Epithelial cell of esophagus (primary cell): ENCODE measurements around the gene WWC1.

ENCODE experiments used
- DNase-seq: peaks from one replicate; pipeline ENCODE4 v3.0.0; 2010; ENCODE audit warnings: low read depth
- H3K4me3 ChIP-seq: 2 replicates; pipeline ENCODE4 v1.5.1; 2011; ENCODE audit warnings: mild to moderate bottlenecking, low read length, control low read depth
- TF ChIP-seq, protein P1 (sequence below): IDR thresholded peaks from 2 replicates; pipeline ENCODE4 v1.5.1; 2011; ENCODE audit warnings: low read depth, mild to moderate bottlenecking, low read length, control low read depth, inconsistent platforms; ENCODE audit not compliant: insufficient read depth; ENCODE audit errors: missing control alignments

The WWC1 gene

DNA sequence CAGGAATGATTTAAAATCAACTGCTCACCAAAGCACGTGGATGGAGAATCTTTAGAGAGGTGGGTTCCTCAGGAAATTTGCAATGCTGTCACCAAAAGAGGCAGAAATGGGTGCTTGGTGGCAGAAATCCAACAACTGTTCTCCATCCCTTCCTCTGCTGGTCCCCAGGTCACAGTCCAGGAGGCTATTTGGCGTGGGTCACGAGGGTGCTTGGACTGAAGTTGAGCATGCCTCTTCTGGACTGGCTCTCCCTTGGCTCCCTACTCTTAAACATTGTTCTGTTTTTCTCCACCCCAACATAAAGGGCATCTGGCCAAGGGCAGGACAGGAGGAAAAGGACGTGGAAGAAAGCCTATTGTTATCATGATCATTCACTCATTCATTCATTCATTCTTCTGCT lies 58.9 kb downstream of the WWC1 start:
- no peak overlapping the region for H3K4me3 ChIP-seq
- TF ChIP-seq, protein P1, sequence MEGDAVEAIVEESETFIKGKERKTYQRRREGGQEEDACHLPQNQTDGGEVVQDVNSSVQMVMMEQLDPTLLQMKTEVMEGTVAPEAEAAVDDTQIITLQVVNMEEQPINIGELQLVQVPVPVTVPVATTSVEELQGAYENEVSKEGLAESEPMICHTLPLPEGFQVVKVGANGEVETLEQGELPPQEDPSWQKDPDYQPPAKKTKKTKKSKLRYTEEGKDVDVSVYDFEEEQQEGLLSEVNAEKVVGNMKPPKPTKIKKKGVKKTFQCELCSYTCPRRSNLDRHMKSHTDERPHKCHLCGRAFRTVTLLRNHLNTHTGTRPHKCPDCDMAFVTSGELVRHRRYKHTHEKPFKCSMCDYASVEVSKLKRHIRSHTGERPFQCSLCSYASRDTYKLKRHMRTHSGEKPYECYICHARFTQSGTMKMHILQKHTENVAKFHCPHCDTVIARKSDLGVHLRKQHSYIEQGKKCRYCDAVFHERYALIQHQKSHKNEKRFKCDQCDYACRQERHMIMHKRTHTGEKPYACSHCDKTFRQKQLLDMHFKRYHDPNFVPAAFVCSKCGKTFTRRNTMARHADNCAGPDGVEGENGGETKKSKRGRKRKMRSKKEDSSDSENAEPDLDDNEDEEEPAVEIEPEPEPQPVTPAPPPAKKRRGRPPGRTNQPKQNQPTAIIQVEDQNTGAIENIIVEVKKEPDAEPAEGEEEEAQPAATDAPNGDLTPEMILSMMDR: no peak
- no peak for DNase-seq

GRCh38 chr5:168353216-168353957 lies 61.9 kb downstream of the WWC1 start:
- DNase-seq: no peak
- H3K4me3 ChIP-seq: no peak overlapping the region
- TF ChIP-seq, protein P1: no peak

- TF ChIP-seq, protein P1: no peak
- no peak overlapping the region for H3K4me3 ChIP-seq
- DNase-seq: no peak
Measured at GRCh38 chr5:168354397-168354796, 63.0 kb downstream of the WWC1 start.

- TF ChIP-seq, protein P1: no peak
- no peak overlapping the region for H3K4me3 ChIP-seq
- DNase-seq: no peak
Measured at GRCh38 chr5:168356171-168356570, 64.7 kb downstream of the WWC1 start.

DNA sequence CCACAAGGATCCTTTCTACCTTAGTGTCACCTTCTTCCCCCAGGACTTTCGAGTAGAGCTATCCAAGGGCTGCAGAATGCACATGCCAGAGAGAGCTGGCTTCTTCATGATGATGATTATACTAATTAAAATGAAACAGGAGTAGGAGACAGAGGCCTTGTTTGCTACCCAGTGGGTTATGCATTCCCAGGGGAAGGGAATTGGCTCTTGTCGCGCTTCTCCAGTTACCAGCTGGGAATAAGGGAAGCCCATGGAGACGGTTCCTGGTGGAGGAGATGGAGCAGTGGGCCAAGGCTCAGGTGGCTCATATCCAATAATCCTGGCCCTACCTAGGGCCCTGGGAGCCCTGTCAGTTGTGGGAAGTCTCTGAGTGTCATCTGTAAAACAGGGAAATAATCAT lies 65.1 kb downstream of the WWC1 start:
- H3K4me3 ChIP-seq: no peak overlapping the region
- no peak for DNase-seq
- TF ChIP-seq, protein P1: no peak

DNA sequence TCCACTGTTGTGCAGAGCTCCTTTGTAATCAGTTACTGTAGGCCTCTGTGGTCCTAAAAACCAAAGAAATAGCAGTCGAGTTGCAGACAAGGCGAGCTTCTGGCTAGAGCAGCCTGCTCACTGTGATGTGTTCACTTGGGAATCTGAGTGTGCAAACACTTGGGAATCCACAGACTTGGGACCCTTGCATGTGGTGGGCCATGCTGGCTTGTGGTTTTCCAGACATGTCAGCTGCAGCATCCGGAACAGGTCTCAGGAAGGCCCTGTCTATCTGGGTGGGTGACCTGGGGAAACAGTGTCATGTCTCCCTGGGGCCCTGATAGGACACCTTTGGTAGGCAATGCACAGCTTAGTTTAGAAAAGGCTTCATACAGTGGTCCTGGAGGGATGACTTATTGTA lies 66.4 kb downstream of the WWC1 start:
- no peak overlapping the region for H3K4me3 ChIP-seq
- TF ChIP-seq, protein P1: no peak
- DNase-seq: no peak

- H3K4me3 ChIP-seq: no peak overlapping the region
- DNase-seq: peak; percentile 85
- TF ChIP-seq, protein P1: no peak
Measured at GRCh38 chr5:168359820-168360460, 68.5 kb downstream of the WWC1 start.
